HUES6 (cell line): ENCODE results near the gene GPR153.

Experiments used
- H3K27ac ChIP-seq: 2 replicates; pipeline ENCODE4 v1.7.0; 2013; ENCODE audit warnings: low read depth, mild to moderate bottlenecking, low read length, inconsistent platforms
- H3K27me3 ChIP-seq: 2 replicates; pipeline ENCODE4 v1.6.1; 2013; ENCODE audit warnings: low read length; ENCODE audit not compliant: control insufficient read depth, insufficient read depth
- H3K36me3 ChIP-seq: 2 replicates; pipeline ENCODE4 v1.6.1; 2013; ENCODE audit warnings: low read length; ENCODE audit not compliant: control insufficient read depth, insufficient read depth
- H3K4me1 ChIP-seq: 2 replicates; pipeline ENCODE4 v1.6.1; 2013; ENCODE audit warnings: low read length; ENCODE audit not compliant: control insufficient read depth, insufficient read depth
- H3K4me3 ChIP-seq: 2 replicates; pipeline ENCODE4 v1.5.1; 2013; ENCODE audit warnings: low read depth, low read length
- H3K9ac ChIP-seq: one replicate; pipeline ENCODE4 v1.6.1; 2013; ENCODE audit warnings: mild to moderate bottlenecking, low read length
- H3K9me3 ChIP-seq: 2 replicates; pipeline ENCODE4 v1.6.1; 2013; ENCODE audit warnings: low read depth, low read length; ENCODE audit not compliant: control insufficient read depth, insufficient read depth

Gene GPR153

GRCh38 chr1:6208723-6209660, 51.9 kb downstream of the GPR153 start:
- H3K4me3 ChIP-seq, result peak overlapping the region; percentile 54
- peak overlapping the region; percentile 32 for H3K9ac ChIP-seq
- H3K4me1 ChIP-seq, result peaks cover 13% of the 10 kb centered on the region

GRCh38 chr1:6207921-6208320, 53.0 kb downstream of the GPR153 start:
- Histone ChIP-seq H3K27ac (no peak overlapping the region), H3K4me3 (no peak overlapping the region), H3K9ac (no peak overlapping the region), H3K27me3 (peaks cover 41% of the 10 kb centered on the region), H3K4me1 (peaks cover 13% of the 10 kb centered on the region), H3K9me3 (no peaks in the 10 kb centered on the region), H3K36me3 (0 out of 2 replicates have a peak, but pooled peaks cover 2% of the 10 kb centered on the region)

More at GRCh38 chr1:6208723-6209660, 51.9 kb downstream of the GPR153 start:
- Histone ChIP-seq H3K9me3 (no peaks in the 10 kb centered on the region), H3K36me3 (0 out of 2 replicates have a peak, but pooled peaks cover 2% of the 10 kb centered on the region), H3K27ac (no peak overlapping the region), H3K27me3 (peaks cover 43% of the 10 kb centered on the region)

DNA sequence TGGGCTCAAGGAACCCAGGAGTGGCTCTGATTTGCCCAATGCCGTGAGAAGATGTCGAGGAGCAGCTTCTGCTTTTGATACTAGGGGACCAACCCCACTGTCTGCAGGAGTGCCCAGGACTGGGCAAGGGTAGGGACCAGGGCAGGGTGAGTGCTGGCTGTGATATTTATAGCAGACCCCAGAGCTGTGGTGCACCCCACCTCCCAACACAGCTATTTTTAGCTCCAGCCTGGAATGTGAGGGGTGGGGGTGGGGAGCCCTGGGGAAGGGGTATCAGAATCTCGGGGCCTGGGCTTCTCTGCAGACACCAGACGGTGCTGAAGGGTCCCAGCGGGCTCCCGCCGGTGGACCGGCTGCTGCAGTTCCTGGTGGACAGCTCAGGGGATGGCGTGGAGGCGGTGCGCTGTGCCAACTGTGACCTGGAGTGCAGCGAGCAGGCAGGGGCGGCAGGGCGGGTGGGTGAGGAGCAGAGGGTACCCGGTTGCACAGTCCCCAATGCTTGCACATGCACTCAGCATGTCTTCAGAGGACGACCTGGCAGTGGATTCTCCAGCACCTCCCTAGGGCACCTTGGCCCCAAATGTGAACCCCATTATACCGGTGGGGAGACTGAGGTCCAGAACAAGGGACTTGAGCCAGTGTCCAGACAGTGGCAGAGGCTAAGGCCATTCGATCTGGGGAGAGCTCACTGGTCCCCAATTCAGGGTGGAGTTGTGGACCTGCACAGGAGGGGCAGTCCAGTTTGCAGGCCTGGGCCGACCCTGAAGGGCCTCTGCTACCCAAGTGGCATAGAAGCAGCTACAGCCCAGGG, 53.6 kb downstream of the GPR153 start:
- Histone ChIP-seq H3K9me3 (no peaks in the 10 kb centered on the region), H3K27me3 (peaks cover 41% of the 10 kb centered on the region), H3K4me1 (peaks cover 13% of the 10 kb centered on the region), H3K9ac (no peak overlapping the region), H3K27ac (no peak overlapping the region), H3K4me3 (0 out of 2 replicates have a peak overlapping the region, but pooled peaks have one; percentile 72), H3K36me3 (0 out of 2 replicates have a peak, but pooled peaks cover 2% of the 10 kb centered on the region)

GRCh38 chr1:6206520-6206855, 54.4 kb downstream of the GPR153 start:
- peaks cover 13% of the 10 kb centered on the region for H3K4me1 ChIP-seq
- H3K36me3 ChIP-seq, result 0 out of 2 replicates have a peak, but pooled peaks cover 2% of the 10 kb centered on the region
- no peak overlapping the region for H3K27ac ChIP-seq
- no peaks in the 10 kb centered on the region for H3K9me3 ChIP-seq
- no peak overlapping the region for H3K9ac ChIP-seq
- peaks cover 41% of the 10 kb centered on the region for H3K27me3 ChIP-seq
- H3K4me3 ChIP-seq, result peak overlapping the region; percentile 72

GRCh38 chr1:6205849-6206519, 54.9 kb downstream of the GPR153 start, which contains the start of gene RNF207:
TSS of gene RNF207 (plus strand) at chr1:6206119. CDS start at chr1:6206536, 417 bp downstream.
- no peaks in the 10 kb centered on the region for H3K9me3 ChIP-seq
- H3K27ac ChIP-seq, result peak within 1 kb of the TSS; percentile 40; the same call in 1 of the 2 replicates
- peaks cover 13% of the 10 kb centered on the region for H3K4me1 ChIP-seq
- peaks cover 41% of the 10 kb centered on the region for H3K27me3 ChIP-seq
- peak within 1 kb of the TSS; percentile 78 for H3K9ac ChIP-seq
- H3K4me3 ChIP-seq, result peak within 1 kb of the TSS; percentile 72
- H3K36me3 ChIP-seq, result 0 out of 2 replicates have a peak, but pooled peaks cover 2% of the 10 kb centered on the region

DNA sequence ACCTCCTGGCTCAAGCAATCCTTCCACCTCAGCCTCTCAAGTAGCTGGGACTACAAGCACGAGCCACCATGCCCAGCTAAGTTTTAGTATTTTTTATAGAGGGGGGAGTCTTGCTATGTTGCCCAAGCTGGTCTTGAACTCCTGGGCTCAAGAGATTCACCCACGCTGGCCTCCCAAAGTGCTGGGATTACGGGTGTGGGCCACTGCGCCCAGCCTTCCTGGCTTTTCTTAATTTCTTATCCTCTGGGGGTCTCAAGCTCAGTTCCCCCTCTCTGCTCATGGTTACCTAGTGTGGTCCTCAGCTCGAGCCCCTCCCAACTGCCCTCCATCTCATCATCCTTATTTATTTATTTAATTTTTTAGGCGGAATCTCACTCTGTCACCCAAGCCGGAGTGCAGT, 58.6 kb downstream of the GPR153 start:
- H3K4me1 ChIP-seq, result peaks cover 19% of the 10 kb centered on the region
- no peak overlapping the region for H3K27ac ChIP-seq

GRCh38 chr1:6200188-6200809, 60.6 kb downstream of the GPR153 start:
- peaks cover 19% of the 10 kb centered on the region for H3K4me1 ChIP-seq
- H3K4me3 ChIP-seq, result peak overlapping the region; percentile 96

More for the DNA sequence above, 58.6 kb downstream of the GPR153 start:
- Histone ChIP-seq H3K9ac (no peak overlapping the region), H3K36me3 (peaks cover 9% of the 10 kb centered on the region), H3K27me3 (peaks cover 18% of the 10 kb centered on the region), H3K9me3 (no peaks in the 10 kb centered on the region), H3K4me3 (no peak overlapping the region)

DNA sequence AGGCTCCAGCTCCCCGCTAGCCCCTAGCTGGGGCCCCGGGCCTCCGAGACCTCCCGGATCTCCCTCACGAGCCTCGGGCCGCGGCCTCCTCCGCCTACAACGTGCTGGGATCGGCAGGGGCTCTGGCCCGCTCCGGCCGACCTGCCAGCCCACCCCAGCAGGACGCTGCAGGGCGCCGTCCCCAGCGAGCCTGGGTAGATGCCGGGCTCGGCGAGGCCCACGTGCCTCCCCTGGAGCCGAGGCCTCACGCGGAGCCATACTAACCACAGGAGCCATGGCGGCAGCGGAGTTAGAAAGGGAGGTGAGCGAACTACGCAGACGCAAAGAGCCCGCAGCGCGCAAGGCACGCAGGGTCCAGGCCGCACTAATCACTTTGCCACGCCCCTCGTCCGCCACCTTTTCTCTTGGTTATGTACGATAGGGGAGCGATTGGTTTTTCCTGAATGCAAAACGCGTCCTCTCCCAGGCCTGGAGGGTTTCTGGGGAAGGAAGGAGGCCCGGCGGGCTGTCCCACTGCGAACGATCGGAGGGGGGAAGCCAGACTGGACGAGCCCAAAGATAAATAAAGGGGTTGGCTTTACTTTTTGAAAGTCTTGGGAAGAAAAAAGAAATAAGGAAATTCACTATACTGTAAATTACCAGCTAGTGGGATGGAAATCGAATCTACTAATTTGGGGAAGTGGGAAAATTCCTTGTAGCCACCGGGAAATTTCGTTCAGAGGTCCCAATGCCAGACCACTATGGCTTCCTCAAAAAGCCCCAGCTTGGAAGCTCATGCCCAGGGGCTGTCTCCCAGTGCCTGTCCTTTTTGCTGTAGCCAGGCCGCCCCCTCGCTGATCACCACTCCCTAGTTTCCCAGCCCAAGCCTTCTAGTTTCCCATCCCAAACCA, 61.4 kb downstream of the GPR153 start, which contains the start of gene RPL22:
Gene RPL22, minus strand, starts transcription at position 298 of the 890 bp plus-strand sequence. Its CDS starts 22 bp downstream, at position 276.
- H3K4me1 ChIP-seq, result peaks cover 19% of the 10 kb centered on the region
- peak within 1 kb of the TSS; percentile 96 for H3K4me3 ChIP-seq
- H3K27ac ChIP-seq, result peak within 1 kb of the TSS; percentile 97

More at GRCh38 chr1:6200188-6200809, 60.6 kb downstream of the GPR153 start:
- H3K27ac ChIP-seq, result peak overlapping the region; percentile 90
- no peaks in the 10 kb centered on the region for H3K9me3 ChIP-seq
- peaks cover 28% of the 10 kb centered on the region for H3K36me3 ChIP-seq
- H3K27me3 ChIP-seq, result no peaks in the 10 kb centered on the region
- peak overlapping the region; percentile 98 for H3K9ac ChIP-seq

GRCh38 chr1:6198646-6199297, 62.1 kb downstream of the GPR153 start:
- Histone ChIP-seq H3K4me1 (peaks cover 19% of the 10 kb centered on the region), H3K9ac (peak overlapping the region; percentile 98), H3K4me3 (peak overlapping the region; percentile 96), H3K27me3 (no peaks in the 10 kb centered on the region), H3K9me3 (no peaks in the 10 kb centered on the region), H3K36me3 (peaks cover 43% of the 10 kb centered on the region), H3K27ac (peak overlapping the region; percentile 97)

More for the DNA sequence above, 61.4 kb downstream of the GPR153 start, which contains the start of gene RPL22:
- peaks cover 35% of the 10 kb centered on the region for H3K36me3 ChIP-seq
- H3K9me3 ChIP-seq, result no peaks in the 10 kb centered on the region
- H3K9ac ChIP-seq, result peak within 1 kb of the TSS; percentile 98
- no peaks in the 10 kb centered on the region for H3K27me3 ChIP-seq
